DMS53 treated with DMSO at 0.1 percent for 48 hours (cell line): ENCODE measurements around the gene BTF3L4.
A peak's percentile ranks its signal among the peaks of the same experiment; 100 is the strongest.
"Not testable (repeated sequence)": the region's sequence is repeated elsewhere in the genome, so short reads cannot be mapped to it uniquely, and the experiment has no call there.

ENCODE experiments used
- DNase-seq: peaks from one replicate; lab custom pipeline; 2025; ENCODE audit not compliant: unreplicated experiment; lab: John Stamatoyannopoulos, UW

BTF3L4 gene

GRCh38 chr1:52056163-52056936, at the start of gene BTF3L4:
TSS of gene BTF3L4 (plus strand) at chr1:52056295. CDS start at chr1:52059848, 3,553 bp downstream.
- peak; percentile 98 for DNase-seq

- no peak for DNase-seq
These were observed 48.7 kb upstream of the BTF3L4 start for GRCh38 chr1:52007215-52008002.

GRCh38 chr1:52008071-52008809, 47.9 kb upstream of the BTF3L4 start:
- DNase-seq = no peak

GRCh38 chr1:52022133-52022532, 34.0 kb upstream of the BTF3L4 start:
- DNase-seq = no peak

DNA sequence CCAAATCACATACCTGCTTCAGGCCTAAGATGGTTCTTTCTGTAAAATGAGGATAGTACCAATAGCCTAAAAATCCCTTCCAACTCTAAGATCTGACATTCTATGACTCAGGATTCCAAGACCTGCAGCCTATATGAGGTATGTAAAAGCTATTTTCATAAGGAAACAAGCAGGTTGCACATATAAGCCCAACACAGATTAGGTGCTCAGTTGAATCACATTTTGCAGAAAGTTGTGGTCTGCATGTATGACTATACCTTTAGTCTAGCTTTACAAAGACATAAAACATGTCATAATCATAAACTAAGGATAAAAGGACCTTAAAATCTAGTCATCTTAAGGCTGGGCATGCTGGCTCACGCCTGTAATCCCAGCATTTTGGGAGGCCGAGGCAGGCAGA, 29.8 kb upstream of the BTF3L4 start:
- DNase-seq = no peak

DNA sequence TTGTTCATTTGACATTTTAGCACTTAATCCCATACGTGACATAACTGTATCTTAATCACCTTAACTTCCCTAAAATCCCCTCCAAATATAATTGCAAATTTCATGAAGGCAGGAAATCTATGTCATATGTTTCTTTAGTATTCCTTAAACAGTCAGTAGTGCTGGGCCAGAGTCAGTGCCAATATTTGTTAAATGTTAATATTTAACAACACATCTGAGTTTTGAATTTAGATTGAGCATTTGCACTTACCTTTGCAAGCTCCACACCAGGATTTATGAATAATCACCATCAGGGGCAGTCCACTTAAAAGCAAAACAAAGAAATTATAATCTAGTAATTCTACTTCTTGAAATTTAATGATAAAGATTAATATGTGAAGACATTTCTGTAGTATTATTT, 27.8 kb upstream of the BTF3L4 start:
- DNase-seq = peak; percentile 62

DNA sequence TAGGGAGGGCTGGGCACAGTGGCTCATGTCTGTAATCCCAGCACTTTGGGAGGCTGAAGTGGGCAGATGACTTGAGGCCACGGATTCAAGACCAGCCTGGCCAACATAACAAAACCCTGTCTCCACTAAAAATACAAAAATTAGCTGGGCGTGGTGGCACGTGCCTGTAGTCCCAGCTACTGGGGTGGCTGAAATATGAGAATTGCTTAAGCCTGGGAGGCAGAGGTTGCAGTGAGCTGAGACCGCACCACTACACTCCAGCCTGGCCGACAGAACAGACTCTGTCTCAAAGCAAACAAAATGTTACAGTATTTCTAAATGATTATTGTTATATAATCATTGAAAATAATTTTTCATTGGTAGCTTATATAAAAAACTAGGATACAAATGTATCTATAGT, 27.3 kb upstream of the BTF3L4 start:
- not testable (repeated sequence) for DNase-seq

- no peak for DNase-seq
These were observed 23.8 kb upstream of the BTF3L4 start for GRCh38 chr1:52032124-52032784.

DNA sequence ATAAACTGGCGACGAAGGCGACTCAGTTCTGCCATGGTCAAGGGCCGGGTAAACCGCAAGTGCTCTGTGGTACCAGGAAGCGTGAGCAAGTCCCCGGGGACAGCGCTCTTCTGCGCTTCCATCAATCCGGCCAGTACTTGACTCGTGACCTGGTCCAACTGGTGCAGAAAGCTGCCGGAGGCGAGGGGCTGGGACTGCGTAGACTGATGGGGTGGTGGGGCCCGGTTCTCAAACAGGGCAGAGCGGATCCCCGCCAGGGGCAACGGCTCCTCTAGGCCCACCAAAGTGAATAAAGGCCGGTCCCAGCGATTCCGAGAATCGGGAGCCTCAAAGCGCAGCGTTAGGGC, 23.3 kb upstream of the BTF3L4 start:
- DNase-seq = peak; percentile 69

DNA sequence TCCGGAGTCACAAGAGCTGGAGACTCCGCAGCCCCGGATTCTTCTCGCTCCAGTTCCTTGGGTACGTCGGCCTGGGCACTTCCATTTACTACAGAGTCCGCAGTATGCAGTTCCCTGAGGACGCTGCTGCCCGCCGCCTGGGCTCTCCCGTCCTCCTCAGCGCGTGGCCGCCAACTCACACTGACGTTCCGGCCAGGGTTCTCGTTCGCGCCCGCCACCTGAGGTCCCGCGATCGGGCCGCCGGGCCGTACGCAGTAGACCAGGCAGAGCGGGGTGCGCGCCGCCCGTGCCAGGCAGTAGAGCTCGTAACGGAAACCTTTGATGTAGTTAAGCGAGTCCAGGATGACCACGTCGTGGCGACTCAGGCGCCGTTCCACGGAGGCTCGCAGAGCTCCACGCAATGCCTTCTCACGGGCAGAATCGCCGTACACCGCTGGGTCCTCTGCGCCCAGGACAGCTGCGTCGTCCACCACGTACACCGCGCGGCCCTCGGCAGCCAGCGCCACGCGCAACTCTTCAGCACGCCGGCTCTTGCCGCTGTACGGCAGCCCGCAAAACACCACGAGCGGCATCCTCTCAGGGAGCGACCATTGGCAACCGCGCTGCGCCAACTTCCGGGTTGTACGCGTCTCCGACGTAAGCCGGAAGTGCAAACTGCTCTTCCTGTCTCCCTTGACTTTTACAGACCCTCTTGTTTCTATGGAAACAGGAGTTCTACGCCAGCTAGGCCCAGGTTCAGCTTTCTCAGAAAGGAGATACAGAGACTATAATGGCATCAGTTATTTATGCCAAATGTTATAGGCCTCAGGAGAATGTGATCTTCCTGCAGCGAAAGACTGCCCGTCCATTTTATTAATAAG, 22.7 kb upstream of the BTF3L4 start, which contains the start of gene KTI12:
Gene KTI12 (minus strand): TSS at position 621 of the 860 bp plus-strand sequence. CDS start 49 bp downstream, at position 572.
- DNase-seq = peak; percentile 93

- DNase-seq = no peak
These were observed 22.1 kb upstream of the BTF3L4 start for GRCh38 chr1:52034050-52034384.

DNA sequence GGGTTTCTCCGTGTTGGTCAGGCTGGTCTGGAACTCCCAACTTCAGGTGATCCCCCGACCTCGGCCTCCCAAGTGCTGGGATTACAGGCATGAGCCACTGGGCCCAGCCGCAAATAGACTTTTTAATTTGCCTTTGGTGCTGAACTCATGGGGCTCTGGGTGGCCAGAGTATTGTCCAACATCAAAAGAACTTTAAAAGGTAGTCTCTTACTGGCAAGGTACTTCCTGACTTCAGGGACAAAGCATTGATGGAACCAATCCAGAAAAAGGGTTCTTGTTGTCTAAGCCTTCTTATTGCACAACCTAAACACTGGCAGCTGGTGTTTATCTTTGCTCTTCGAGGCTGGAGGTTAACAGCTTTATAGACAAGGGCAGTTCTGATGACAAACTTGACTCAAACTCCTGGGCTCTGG, 18.7 kb upstream of the BTF3L4 start:
- DNase-seq = peak; percentile 81

DNA sequence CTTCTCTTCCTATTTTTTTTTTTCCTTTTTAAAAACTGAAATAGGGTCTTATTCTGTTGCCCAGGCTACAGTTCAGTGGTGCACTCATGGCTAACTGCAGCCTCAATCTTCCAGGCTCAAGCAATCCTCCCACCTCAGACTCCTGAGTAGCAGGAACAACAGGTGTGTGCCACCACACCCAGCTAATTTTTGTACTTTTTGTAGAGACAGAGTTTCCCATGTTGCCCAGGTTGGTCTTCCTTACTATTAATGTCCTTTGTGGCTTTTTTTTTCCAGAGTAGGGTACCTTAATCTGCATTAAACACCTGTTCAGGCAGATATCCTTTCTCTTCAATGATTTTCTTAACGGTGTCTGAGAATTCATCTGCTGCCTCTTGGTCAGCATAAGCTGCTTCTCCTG, 18.2 kb upstream of the BTF3L4 start:
- DNase-seq = no peak

DNA sequence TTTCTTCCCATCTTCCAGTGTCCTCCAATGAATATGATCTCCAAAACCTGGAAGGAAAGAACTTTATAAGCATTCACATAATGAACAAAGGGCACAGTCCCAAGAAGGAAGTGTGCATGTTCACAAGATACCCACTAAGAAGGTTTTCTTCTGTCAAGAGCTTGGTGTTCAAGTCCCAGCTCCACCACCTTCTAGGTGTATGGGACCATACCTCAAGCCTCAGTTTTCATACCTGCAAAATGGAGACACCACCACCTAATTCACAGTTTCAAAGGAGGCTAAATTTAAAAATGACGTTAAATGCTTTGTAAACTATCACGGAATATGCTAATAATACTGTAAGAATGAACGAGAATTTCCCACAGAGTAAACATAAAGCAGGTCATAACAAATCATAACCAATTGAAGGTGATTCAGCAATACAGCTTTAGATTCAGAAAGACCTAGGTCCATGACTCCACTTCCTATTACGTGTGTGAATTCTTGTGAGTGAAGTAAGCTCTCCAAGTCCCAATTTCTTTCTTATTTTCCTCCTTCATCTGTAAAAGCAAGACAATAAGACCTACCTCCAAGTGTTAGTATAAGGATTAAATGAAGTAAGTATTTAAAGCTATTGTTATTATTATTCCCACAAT, 14.4 kb upstream of the BTF3L4 start:
- no peak for DNase-seq

DNA sequence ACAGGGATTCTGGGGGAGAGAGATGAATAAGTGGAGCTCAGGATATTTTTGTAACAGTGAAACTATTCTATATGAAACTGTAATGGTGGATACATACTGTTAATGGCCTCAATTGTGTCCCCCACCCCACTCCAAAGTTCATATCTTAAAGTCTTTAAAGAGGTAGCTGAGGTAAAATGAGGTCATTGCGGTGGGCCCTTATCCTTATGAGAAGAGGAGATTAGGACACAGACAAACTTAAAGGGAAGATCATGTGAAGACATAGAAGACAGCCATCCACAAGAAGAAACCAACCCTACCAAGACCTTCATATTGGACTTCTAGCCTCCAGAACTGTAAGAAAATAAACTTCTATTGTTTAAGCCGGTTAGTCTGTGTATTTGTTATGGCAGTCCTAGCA, 10.9 kb upstream of the BTF3L4 start:
- DNase-seq = no peak

DNA sequence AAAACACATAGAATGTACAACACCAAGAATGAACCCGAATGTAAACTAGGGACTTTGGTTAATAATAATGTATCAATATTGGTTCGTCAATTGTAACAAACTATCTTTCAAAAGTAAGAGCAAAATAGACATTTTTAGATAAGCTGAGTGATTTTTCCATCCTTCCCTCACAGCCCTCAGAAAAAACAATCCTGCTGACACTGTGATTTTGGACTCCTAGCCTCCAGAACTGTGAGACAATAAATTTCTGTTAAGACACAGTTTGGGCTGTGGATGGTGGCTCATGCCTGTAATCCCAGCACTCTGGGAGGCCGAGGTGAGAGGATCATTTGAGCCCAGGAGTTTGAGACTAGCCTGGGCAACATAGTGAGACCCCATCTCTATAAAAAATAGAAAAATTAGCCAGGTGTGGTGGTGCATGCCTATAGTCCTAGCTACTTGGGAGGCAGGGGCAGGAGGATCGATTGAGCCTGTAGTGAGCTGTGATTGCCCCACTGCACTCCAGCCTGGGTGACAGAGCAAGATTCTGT, 10.4 kb upstream of the BTF3L4 start:
- not testable (repeated sequence) for DNase-seq

GRCh38 chr1:52049337-52049736, 6.8 kb upstream of the BTF3L4 start:
- DNase-seq = not testable (repeated sequence)

- no peak for DNase-seq
These were observed 2.2 kb upstream of the BTF3L4 start for GRCh38 chr1:52053862-52054261.

DNA sequence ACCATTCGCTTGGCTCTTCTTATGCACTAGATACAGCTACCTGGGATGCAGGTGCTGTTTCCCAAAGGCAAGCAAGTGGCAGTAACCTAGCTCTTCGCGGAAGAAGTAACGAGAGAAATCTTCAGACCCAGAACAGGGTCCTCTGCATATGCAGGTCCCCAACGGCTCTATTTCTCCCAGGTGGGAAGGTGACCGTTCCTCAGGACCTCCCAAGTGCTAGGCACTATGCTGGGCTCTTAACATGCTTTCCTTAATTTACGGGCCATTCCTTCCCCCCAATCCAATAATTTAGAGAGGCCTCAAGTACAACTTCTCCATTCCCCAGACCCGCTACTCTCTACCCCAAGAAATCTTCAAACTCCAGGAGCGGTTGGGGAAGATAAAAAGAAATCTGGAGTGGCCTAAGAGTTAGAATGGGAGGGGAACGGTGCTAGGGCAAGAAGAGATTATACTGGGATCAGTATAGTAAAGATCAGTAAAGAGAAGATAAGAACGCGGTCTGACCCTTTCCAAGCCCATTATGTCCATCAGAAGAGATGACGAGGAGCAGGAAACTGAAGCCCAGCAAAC, 1.5 kb upstream of the BTF3L4 start:
- no peak for DNase-seq
